PC-3 (cell line): ENCODE results near the gene TROAP. TPM values are rescaled to one million over a fixed set of nuclear protein-coding genes. Genes with fewer than 3 reads are reported as not detected.

Experiments
- ATAC-seq: fragments of 200-7000 bp; cut with Tn5 transposase; 2 replicates; pipeline ENCODE4 v1.9.1; 2020; ENCODE audit warnings: mild to moderate bottlenecking, moderate library complexity
- BruUV-seq: library from RNA; stranded (reverse); fragments of 400-500 nt; replicated peaks from 2 replicates; lab custom pipeline; 2021; lab: Mats Ljungman, UMichigan
- CTCF ChIA-PET: fragments of 300-600 bp; sonication (Branson Sonifier 250); formaldehyde crosslinking; loops from one replicate; lab custom pipeline; 2022; ENCODE audit warnings: antibody characterized with exemption; lab: Charles Lee
- POLR2A ChIA-PET: fragments of 300-600 bp; sonication (Branson Sonifier 250); formaldehyde crosslinking; loops from one replicate; lab custom pipeline; 2022; ENCODE audit warnings: antibody characterized with exemption; ENCODE audit not compliant: unreplicated experiment; lab: Charles Lee
- DNase-seq: peaks from one replicate; pipeline ENCODE4 v3.0.0-alpha.2; 2015
- H2AFZ ChIP-seq: fragments of 300-600 bp; sonication (generic); 2 replicates; pipeline ENCODE4 v1.6.0; 2016; ENCODE audit warnings: antibody characterized with exemption, low read length
- H3F3A ChIP-seq: fragments of 300-600 bp; sonication (generic); one replicate; pipeline ENCODE4 v1.6.0; 2017; ENCODE audit warnings: antibody characterized with exemption, low read length, control low read depth, mild to moderate bottlenecking; ENCODE audit not compliant: unreplicated experiment
- H3K27ac ChIP-seq: fragments of 300-600 bp; sonication (generic); 2 replicates; pipeline ENCODE4 v1.5.1; 2016; ENCODE audit warnings: mild to moderate bottlenecking, low read length
- H3K27me3 ChIP-seq: fragments of 300-600 bp; sonication (generic); 2 replicates; pipeline ENCODE4 v1.6.1; 2016; ENCODE audit warnings: low read length, mixed read lengths
- H3K36me3 ChIP-seq: fragments of 300-600 bp; sonication (generic); 2 replicates; pipeline ENCODE4 v1.6.1; 2016; ENCODE audit warnings: low read depth, mixed run types, low read length, mixed read lengths
- H3K4me1 ChIP-seq: fragments of 300-600 bp; sonication (generic); 2 replicates; pipeline ENCODE4 v1.5.1; 2016; ENCODE audit warnings: low read length; ENCODE audit not compliant: insufficient read depth
- H3K4me2 ChIP-seq: fragments of 300-600 bp; sonication (generic); 2 replicates; pipeline ENCODE4 v1.6.0; 2016; ENCODE audit warnings: low read length
- H3K4me3 ChIP-seq: fragments of 300-600 bp; sonication (generic); 2 replicates; pipeline ENCODE4 v1.5.1; 2016; ENCODE audit warnings: mild to moderate bottlenecking, low read length, mixed read lengths
- H3K79me2 ChIP-seq: fragments of 300-600 bp; sonication (generic); 2 replicates; pipeline ENCODE4 v1.6.1; 2017; ENCODE audit warnings: low read length, mixed read lengths
- H3K9ac ChIP-seq: fragments of 300-600 bp; sonication (generic); 2 replicates; pipeline ENCODE4 v1.6.0; 2016; ENCODE audit warnings: mild to moderate bottlenecking, low read length
- H3K9me2 ChIP-seq: fragments of 300-600 bp; sonication (generic); replicated peaks from 2 replicates; pipeline ENCODE4 v1.6.1; 2016; ENCODE audit warnings: mixed run types, low read length, mixed read lengths
- H3K9me3 ChIP-seq: fragments of 300-600 bp; sonication (generic); 2 replicates; pipeline ENCODE4 v1.6.1; 2016; ENCODE audit warnings: low read length, mixed read lengths
- H4K20me1 ChIP-seq: fragments of 300-600 bp; sonication (generic); 2 replicates; pipeline ENCODE4 v1.6.1; 2016; ENCODE audit warnings: low read length, mixed read lengths
- EZH2 ChIP-seq: fragments of 300-600 bp; sonication (generic); IDR thresholded peaks from one replicate; pipeline ENCODE4 v1.6.1; 2017; ENCODE audit warnings: antibody characterized with exemption, mild to moderate bottlenecking, low read length; ENCODE audit not compliant: unreplicated experiment
- EZH2phosphoT487 ChIP-seq: fragments of 300-600 bp; sonication (generic); IDR thresholded peaks from 2 replicates; pipeline ENCODE4 v1.6.1; 2018; ENCODE audit warnings: mild to moderate bottlenecking, antibody characterized with exemption, low read length, borderline replicate concordance
- intact Hi-C: fragments of 100-400 bp; cut with micrococcal nuclease; formaldehyde crosslinking; loops from 2 replicates; pipeline ENCODE4 v1.9.0; 2023
- total RNA-seq: library from RNA; depleted of rRNA; stranded (reverse); fragments of >200 nt; gene quantifications from 2 replicates; pipeline ENCODE4 v1.2.3, GENCODE V29; 2014
- TF ChIP-seq, protein P1 (sequence below): fragments of 300-600 bp; sonication (generic); conservative IDR thresholded peaks from 2 replicates; pipeline ENCODE4 v1.5.1; 2017; ENCODE audit warnings: antibody characterized with exemption, low read depth, mild to moderate bottlenecking, low read length

The TROAP gene
- total RNA-seq, 1 experiment from 2014 or later = 103 TPM

DNA sequence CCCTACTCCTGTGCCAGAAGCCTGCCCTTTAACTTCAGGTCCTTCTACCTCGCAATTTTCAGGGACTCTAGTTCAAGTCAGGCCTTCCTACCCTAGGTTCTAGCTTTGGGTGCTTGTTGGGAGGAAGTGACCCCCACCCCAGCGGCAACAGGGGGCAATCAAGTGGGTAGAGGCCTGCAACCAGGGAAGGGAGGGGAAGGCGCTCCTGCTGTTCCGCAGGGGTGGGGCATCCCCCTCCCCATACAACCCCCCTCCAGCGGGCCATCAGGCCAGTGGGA lies 28.3 kb upstream of the TROAP start:
- no peak overlapping the region for H3K4me3 ChIP-seq
- CTCF ChIA-PET = interaction anchor here (0.5 kb wide), 1 partner anchor 428 kb away, joined by 3 read pairs; no protein-coding TSS in a partner anchor
- no peak overlapping the region for H3K9ac ChIP-seq
- H3K79me2 ChIP-seq = no peaks in the 10 kb centered on the region
- DNase-seq = no peak
- no peaks in the 10 kb centered on the region for H3K9me3 ChIP-seq
- peaks cover 12% of the 10 kb centered on the region for H3K4me1 ChIP-seq
- no TSS peak for BruUV-seq
- H3K4me2 ChIP-seq = no peak overlapping the region
- intact Hi-C loops = no loop called here
- H3K27me3 ChIP-seq = no peaks in the 10 kb centered on the region
- POLR2A ChIA-PET = no interaction called here
- no peak for TF ChIP-seq EZH2phosphoT487
- TF ChIP-seq EZH2 = no peak
- TF ChIP-seq, protein P1, sequence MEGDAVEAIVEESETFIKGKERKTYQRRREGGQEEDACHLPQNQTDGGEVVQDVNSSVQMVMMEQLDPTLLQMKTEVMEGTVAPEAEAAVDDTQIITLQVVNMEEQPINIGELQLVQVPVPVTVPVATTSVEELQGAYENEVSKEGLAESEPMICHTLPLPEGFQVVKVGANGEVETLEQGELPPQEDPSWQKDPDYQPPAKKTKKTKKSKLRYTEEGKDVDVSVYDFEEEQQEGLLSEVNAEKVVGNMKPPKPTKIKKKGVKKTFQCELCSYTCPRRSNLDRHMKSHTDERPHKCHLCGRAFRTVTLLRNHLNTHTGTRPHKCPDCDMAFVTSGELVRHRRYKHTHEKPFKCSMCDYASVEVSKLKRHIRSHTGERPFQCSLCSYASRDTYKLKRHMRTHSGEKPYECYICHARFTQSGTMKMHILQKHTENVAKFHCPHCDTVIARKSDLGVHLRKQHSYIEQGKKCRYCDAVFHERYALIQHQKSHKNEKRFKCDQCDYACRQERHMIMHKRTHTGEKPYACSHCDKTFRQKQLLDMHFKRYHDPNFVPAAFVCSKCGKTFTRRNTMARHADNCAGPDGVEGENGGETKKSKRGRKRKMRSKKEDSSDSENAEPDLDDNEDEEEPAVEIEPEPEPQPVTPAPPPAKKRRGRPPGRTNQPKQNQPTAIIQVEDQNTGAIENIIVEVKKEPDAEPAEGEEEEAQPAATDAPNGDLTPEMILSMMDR = no peak
- H2AFZ ChIP-seq = no peak overlapping the region
- H3K9me2 ChIP-seq = no peaks in the 10 kb centered on the region
- no peaks in the 10 kb centered on the region for H3K36me3 ChIP-seq
- no peak overlapping the region for H3K27ac ChIP-seq
- H4K20me1 ChIP-seq = no peaks in the 10 kb centered on the region
- no peaks in the 10 kb centered on the region for H3F3A ChIP-seq
- ATAC-seq = no peak

DNA sequence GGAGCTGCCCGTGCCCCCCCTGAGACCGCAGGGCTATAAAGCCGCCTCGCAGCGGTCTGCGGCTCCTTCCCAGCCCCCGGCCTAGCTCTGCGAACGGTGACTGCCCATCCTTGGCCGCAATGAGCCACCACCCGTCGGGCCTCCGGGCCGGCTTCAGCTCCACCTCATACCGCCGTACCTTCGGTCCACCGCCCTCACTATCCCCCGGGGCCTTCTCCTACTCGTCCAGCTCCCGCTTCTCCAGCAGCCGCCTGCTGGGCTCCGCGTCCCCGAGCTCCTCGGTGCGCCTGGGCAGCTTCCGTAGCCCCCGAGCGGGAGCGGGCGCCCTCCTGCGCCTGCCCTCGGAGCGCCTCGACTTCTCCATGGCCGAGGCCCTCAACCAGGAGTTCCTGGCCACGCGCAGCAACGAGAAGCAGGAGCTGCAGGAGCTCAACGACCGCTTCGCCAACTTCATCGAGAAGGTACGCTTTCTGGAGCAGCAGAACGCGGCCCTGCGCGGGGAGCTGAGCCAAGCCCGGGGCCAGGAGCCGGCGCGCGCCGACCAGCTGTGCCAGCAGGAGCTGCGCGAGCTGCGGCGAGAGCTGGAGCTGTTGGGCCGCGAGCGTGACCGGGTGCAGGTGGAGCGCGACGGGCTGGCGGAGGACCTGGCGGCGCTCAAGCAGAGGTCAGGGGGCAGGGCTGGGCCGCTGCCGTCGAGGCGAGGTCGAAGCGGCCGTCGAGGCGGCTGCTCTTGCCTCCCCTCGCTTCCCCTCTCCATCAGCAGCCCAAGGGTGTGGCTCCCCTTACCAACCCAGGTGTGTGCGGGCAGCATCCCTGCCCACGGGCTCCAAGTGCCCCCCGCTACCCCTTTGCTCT lies 27.7 kb upstream of the TROAP start, which contains the start of gene PRPH:
PRPH (plus strand) TSS at position 66 of the 855 bp plus-strand sequence; CDS start at position 120, 54 bp downstream.
- Histone ChIP-seq H3K9me2 (no peaks in the 10 kb centered on the region), H3K4me2 (no peak within 1 kb of the TSS), H3K4me3 (no peak within 1 kb of the TSS), H3K36me3 (no peaks in the 10 kb centered on the region), H3K27me3 (no peaks in the 10 kb centered on the region), H3K27ac (no peak within 1 kb of the TSS), H3K9me3 (no peaks in the 10 kb centered on the region), H2AFZ (no peak within 1 kb of the TSS), H3F3A (no peaks in the 10 kb centered on the region), H3K9ac (no peak within 1 kb of the TSS), H3K79me2 (no peaks in the 10 kb centered on the region), H4K20me1 (no peaks in the 10 kb centered on the region), H3K4me1 (peaks cover 12% of the 10 kb centered on the region)
- intact Hi-C loops = no loop called here
- no peak for ATAC-seq
- CTCF ChIA-PET = interaction anchor here (0.5 kb wide), 1 partner anchor 428 kb away, joined by 3 read pairs; no protein-coding TSS in a partner anchor
- no TSS peak for BruUV-seq
- TF ChIP-seq EZH2phosphoT487 (no peak), EZH2 (no peak)
- TF ChIP-seq, protein P1 = no peak
- DNase-seq = no peak
- POLR2A ChIA-PET = no interaction called here
